Effector memory CD4-positive, alpha-beta T cell (primary cell): ENCODE measurements around the gene ACOXL.

Experiments
- DNase-seq, 3 donors: peaks; one replicate each; pipeline ENCODE4 v3.0.0-alpha.2; 2020
- H3K27ac ChIP-seq: 2 replicates; pipeline ENCODE4 v1.7.0; 2013; ENCODE audit warnings: mild to moderate bottlenecking, low read length, moderate library complexity; ENCODE audit not compliant: insufficient read depth, poor library complexity, severe bottlenecking
- H3K27me3 ChIP-seq: replicated peaks from 2 replicates; pipeline ENCODE4 v1.7.0; 2013; ENCODE audit warnings: mild to moderate bottlenecking, low read length; ENCODE audit not compliant: insufficient read depth, control insufficient read depth, poor library complexity, severe bottlenecking
- H3K36me3 ChIP-seq: 2 replicates; pipeline ENCODE4 v1.7.0; 2013; ENCODE audit warnings: mild to moderate bottlenecking, low read length, moderate library complexity; ENCODE audit not compliant: control insufficient read depth, insufficient read depth
- H3K4me1 ChIP-seq: 2 replicates; pipeline ENCODE4 v1.7.0; 2013; ENCODE audit warnings: low read length, mild to moderate bottlenecking; ENCODE audit not compliant: control insufficient read depth, insufficient read depth, poor library complexity, severe bottlenecking
- H3K4me3 ChIP-seq: 2 replicates; pipeline ENCODE4 v1.7.0; 2013; ENCODE audit warnings: low read length, low read depth, mild to moderate bottlenecking; ENCODE audit not compliant: insufficient read depth, poor library complexity, severe bottlenecking
- H3K9me3 ChIP-seq: 2 replicates; pipeline ENCODE4 v1.7.0; 2013; ENCODE audit warnings: mild to moderate bottlenecking, low read length, moderate library complexity; ENCODE audit not compliant: control insufficient read depth

ACOXL gene

GRCh38 chr2:110702514-110703380 is 29.6 kb upstream of the ACOXL start:
- Histone ChIP-seq H3K27me3 (no peaks in the 10 kb centered on the region), H3K36me3 (no peaks in the 10 kb centered on the region), H3K4me3 (no peak overlapping the region), H3K9me3 (no peaks in the 10 kb centered on the region), H3K27ac (no peak overlapping the region), H3K4me1 (no peaks in the 10 kb centered on the region)
- no peak for DNase-seq

GRCh38 chr2:110707386-110707965 is 24.9 kb upstream of the ACOXL start:
- no peaks in the 10 kb centered on the region for H3K9me3 ChIP-seq
- H3K4me3 ChIP-seq = no peak overlapping the region
- no peaks in the 10 kb centered on the region for H3K4me1 ChIP-seq
- no peaks in the 10 kb centered on the region for H3K27me3 ChIP-seq
- H3K27ac ChIP-seq = no peak overlapping the region
- no peak for DNase-seq
- H3K36me3 ChIP-seq = no peaks in the 10 kb centered on the region

GRCh38 chr2:110708455-110708854 is 23.9 kb upstream of the ACOXL start:
- Histone ChIP-seq H3K36me3 (no peaks in the 10 kb centered on the region), H3K4me3 (no peak overlapping the region), H3K9me3 (no peaks in the 10 kb centered on the region), H3K4me1 (no peaks in the 10 kb centered on the region), H3K27ac (no peak overlapping the region), H3K27me3 (no peaks in the 10 kb centered on the region)
- no peak for DNase-seq

DNA sequence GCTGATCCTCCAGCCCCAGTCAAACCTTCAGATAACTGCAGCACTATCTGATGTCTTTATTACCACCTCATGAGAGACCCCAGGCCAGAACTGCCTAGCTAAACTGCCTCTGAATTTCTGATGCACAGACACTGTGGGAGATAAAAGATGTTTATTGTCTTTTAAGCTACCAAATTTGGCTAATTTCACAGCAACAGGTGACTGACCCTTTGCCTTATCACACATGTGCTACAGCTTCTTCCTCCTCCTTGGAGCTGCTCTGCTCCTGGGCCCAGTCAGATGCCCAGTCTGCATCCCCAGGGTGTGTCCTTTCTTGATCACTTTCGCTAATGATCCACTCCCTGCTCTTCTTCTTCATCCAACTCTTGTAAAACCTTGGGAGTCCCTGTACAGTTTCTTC is 19.6 kb upstream of the ACOXL start:
- H3K4me3 ChIP-seq = no peak overlapping the region
- no peak for DNase-seq
- H3K27me3 ChIP-seq = no peaks in the 10 kb centered on the region
- H3K27ac ChIP-seq = no peak overlapping the region
- H3K4me1 ChIP-seq = no peaks in the 10 kb centered on the region
- no peaks in the 10 kb centered on the region for H3K36me3 ChIP-seq
- H3K9me3 ChIP-seq = no peaks in the 10 kb centered on the region

DNA sequence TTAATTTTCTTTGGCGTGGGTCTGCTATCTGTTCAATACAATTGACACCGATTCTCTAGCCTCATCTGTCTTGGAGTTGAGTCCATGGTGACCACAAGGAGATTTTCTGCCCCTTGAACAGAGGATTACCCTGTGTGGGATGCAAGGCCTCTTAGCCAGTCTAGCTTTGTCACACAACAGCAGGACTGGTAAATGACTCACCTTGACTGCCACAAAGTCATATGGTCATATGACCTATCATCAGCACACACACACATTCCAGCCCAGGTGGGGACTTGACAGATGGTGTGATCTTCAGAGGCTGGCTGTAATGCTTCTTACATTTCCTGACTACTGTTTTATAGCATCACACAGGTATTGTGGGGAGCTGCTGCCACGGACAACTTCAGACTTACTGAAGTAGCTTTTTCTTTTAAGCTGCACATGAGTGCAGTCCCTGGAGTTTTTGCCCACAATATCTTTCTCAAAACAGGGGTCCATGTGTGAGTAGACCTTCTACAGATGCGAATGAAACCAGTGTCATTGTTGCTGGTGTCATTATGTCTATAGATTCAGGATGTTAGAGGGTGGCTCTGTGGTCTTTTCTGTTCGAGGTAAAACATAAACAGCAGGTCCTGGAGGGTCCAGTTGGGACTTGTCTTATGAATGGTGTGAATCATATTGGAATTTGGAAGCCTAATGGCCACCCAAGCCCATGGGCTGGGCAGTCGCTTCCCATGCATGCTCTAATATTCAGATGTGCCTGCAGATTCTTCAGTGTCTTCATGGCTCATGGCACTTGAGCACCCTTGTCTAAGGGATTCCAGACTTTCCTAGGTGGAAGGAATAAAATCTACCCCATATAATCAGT is 18.6 kb upstream of the ACOXL start:
- Histone ChIP-seq H3K27ac (no peak overlapping the region), H3K9me3 (no peaks in the 10 kb centered on the region), H3K27me3 (no peaks in the 10 kb centered on the region), H3K36me3 (no peaks in the 10 kb centered on the region), H3K4me3 (no peak overlapping the region), H3K4me1 (no peaks in the 10 kb centered on the region)
- no peak for DNase-seq

GRCh38 chr2:110714452-110715224 is 17.7 kb upstream of the ACOXL start:
- no peaks in the 10 kb centered on the region for H3K27me3 ChIP-seq
- H3K4me1 ChIP-seq = no peaks in the 10 kb centered on the region
- DNase-seq = no peak
- H3K27ac ChIP-seq = no peak overlapping the region
- H3K4me3 ChIP-seq = no peak overlapping the region
- no peaks in the 10 kb centered on the region for H3K9me3 ChIP-seq
- H3K36me3 ChIP-seq = no peaks in the 10 kb centered on the region

DNA sequence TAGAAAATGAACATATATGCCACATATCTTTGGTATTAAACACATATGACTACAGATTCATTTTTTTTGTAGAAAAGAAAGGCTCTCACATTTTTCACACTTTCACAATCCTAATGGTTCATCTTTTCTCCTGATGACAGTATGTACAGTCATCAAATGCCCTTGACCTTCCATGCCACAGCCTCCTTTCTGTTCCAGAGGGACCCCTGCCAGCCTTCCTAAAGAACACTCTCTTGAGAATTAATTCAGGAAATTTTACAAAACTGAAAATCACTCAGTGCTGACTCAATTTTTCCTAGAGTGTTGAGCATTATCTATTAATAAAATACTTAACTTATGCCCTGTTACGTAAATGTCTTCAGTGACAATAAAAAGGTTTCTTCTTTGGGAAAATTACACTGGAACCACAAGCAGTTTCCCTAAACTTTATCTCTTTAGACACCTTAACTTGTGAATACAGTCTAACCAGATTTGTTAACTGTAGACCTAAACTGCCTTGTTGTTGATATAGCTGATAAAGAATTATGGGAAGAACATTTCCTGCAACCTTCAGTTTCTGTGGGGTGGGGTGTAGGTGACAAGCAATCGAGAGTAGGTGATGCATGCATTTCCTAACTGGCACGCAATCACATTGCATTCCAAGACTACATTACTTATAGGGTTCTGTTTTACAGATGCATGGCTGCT is 15.3 kb upstream of the ACOXL start:
- Histone ChIP-seq H3K4me3 (no peak overlapping the region), H3K27me3 (no peaks in the 10 kb centered on the region), H3K9me3 (no peaks in the 10 kb centered on the region), H3K27ac (no peak overlapping the region), H3K4me1 (no peaks in the 10 kb centered on the region), H3K36me3 (no peaks in the 10 kb centered on the region)
- DNase-seq = no peak

DNA sequence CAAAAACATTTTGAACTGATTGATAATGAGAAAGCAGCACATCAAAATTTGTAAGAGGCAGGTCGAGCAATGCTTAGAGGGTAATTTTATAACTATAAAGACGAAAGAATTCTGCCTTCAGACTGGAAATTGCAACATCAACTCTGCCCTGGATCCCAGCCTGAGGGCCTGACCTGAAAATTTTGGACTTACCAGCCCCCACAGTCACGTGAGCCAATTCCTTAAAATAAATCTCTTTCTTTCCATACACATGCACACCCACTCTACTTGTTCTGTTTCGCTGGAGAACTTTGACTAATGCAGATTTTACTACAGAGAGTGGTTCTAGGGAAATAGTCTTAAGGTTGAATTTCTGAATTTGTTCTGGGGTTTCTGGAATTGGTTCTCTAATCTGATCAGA is 14.6 kb upstream of the ACOXL start:
- H3K36me3 ChIP-seq = no peaks in the 10 kb centered on the region
- no peaks in the 10 kb centered on the region for H3K4me1 ChIP-seq
- no peak overlapping the region for H3K4me3 ChIP-seq
- no peak overlapping the region for H3K27ac ChIP-seq
- H3K9me3 ChIP-seq = no peaks in the 10 kb centered on the region
- no peaks in the 10 kb centered on the region for H3K27me3 ChIP-seq
- no peak for DNase-seq

DNA sequence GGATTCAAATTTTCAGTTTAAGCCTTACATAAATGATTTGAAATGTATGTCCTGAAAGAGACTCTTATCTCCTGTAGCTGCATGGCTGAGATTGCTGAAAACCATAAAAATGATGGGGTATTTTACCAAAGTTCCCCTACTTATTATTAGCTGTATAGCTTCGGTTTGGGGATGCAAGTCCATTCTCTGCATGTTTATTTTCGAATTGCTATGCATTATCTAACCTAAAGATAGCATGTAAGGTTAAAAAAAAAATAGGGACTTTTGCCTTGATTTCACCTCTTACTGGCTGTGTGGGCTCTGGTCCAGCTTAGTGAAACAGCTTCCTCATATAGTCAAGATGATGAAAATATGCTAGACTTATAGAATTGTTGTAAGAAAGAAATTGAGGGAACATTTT is 14.0 kb upstream of the ACOXL start:
- no peaks in the 10 kb centered on the region for H3K27me3 ChIP-seq
- no peaks in the 10 kb centered on the region for H3K9me3 ChIP-seq
- DNase-seq = no peak
- H3K4me1 ChIP-seq = no peaks in the 10 kb centered on the region
- no peak overlapping the region for H3K4me3 ChIP-seq
- no peaks in the 10 kb centered on the region for H3K36me3 ChIP-seq
- H3K27ac ChIP-seq = no peak overlapping the region
